SK-N-SH treated with all-trans-retinoic acid at 6 μM for 48 hours (cell line): ENCODE measurements around the gene NPM3.

ENCODE experiments used
- BACH2 ChIP-seq: fragments of 250-450 bp; sonication (Bioruptor Pico); IDR thresholded peaks from 2 replicates; pipeline ENCODE4 v1.9.0; 2021; ENCODE audit warnings: mild to moderate bottlenecking, borderline replicate concordance
- ESRRG ChIP-seq: fragments of 250-450 bp; sonication (Bioruptor Pico); IDR thresholded peaks from 2 replicates; pipeline ENCODE4 v1.6.1; 2021; ENCODE audit warnings: mild to moderate bottlenecking
- ISL1 ChIP-seq: fragments of 250-450 bp; sonication (Bioruptor Pico); IDR thresholded peaks from 2 replicates; pipeline ENCODE4 v2.1.2; 2022; ENCODE audit warnings: mild to moderate bottlenecking, moderate library complexity
- RARB ChIP-seq: fragments of 250-450 bp; sonication (Bioruptor Pico); IDR thresholded peaks from 2 replicates; pipeline ENCODE4 v1.8.0; 2021; ENCODE audit warnings: mild to moderate bottlenecking, moderate library complexity
- SNAI2 ChIP-seq: fragments of 250-450 bp; sonication (Bioruptor Pico); IDR thresholded peaks from 2 replicates; pipeline ENCODE4 v1.5.0; 2020; ENCODE audit warnings: mild to moderate bottlenecking, moderate library complexity
- ZC3H10 ChIP-seq: fragments of 250-450 bp; sonication (Bioruptor Pico); IDR thresholded peaks from 2 replicates; pipeline ENCODE4 v1.5.1; 2021; ENCODE audit warnings: mild to moderate bottlenecking, moderate library complexity

GRCh38 chr10:101832325-101832771, 49.1 kb upstream of the NPM3 start:
- no peak for TF ChIP-seq ISL1 (CRISPR knock-in tag)
- TF ChIP-seq ESRRG, result no peak
- TF ChIP-seq SNAI2 (CRISPR knock-in tag), result no peak
- TF ChIP-seq RARB (CRISPR knock-in tag), result no peak
- TF ChIP-seq ZC3H10 (CRISPR knock-in tag), result no peak
- no peak for TF ChIP-seq BACH2 (CRISPR knock-in tag)
